CD14-positive monocyte (primary cell): Measurements from ENCODE around the gene HRH4. TPM values are rescaled to one million over a fixed set of nuclear protein-coding genes. Genes with fewer than 3 reads are reported as not detected.

Source experiments
- DNase-seq, 3 donors: peaks; one replicate each; pipeline ENCODE4 v3.0.0-alpha.2; 2011 to 2022
- H2AFZ ChIP-seq: 2 replicates; pipeline ENCODE4 v1.6.0; 2012; ENCODE audit warnings: mild to moderate bottlenecking, low read depth, low read length, inconsistent platforms; ENCODE audit not compliant: insufficient read depth, poor library complexity, severe bottlenecking
- H3K27ac ChIP-seq, 2 donors: 1 replicate in 1 of 2; 2 replicates in 1 of 2; pipeline ENCODE4 v1.5.1; 2012 to 2013; ENCODE audit warnings: low read length in 2 of 2, control low read depth in 1 of 2, inconsistent platforms in 1 of 2, low read depth in 1 of 2, mild to moderate bottlenecking in 1 of 2
- H3K27me3 ChIP-seq, 2 donors: one replicate each; pipeline versions ENCODE4 v1.6.0 to v1.6.1; 2011 to 2013; ENCODE audit warnings: low read length in 2 of 2; ENCODE audit not compliant: control insufficient read depth in 2 of 2, insufficient read depth in 2 of 2
- H3K36me3 ChIP-seq, 2 donors: replicated peaks in 1 of 2; 1 replicate in 1 of 2; 2 replicates in 1 of 2; pipeline versions ENCODE4 v1.5.1 to v1.6.1; 2012 to 2013; ENCODE audit warnings: low read length in 2 of 2, control low read depth in 1 of 2, inconsistent platforms in 1 of 2, mild to moderate bottlenecking in 1 of 2; ENCODE audit not compliant: insufficient read depth in 2 of 2, control insufficient read depth in 1 of 2
- H3K4me1 ChIP-seq, 2 donors: 1 replicate in 1 of 2; 2 replicates in 1 of 2; pipeline versions ENCODE4 v1.5.1 to v1.6.1; 2012 to 2013; ENCODE audit warnings: low read length in 2 of 2, control low read depth in 1 of 2, inconsistent platforms in 1 of 2, mild to moderate bottlenecking in 1 of 2, moderate library complexity in 1 of 2; ENCODE audit not compliant: insufficient read depth in 2 of 2, control insufficient read depth in 1 of 2
- H3K4me2 ChIP-seq: replicated peaks from 2 replicates; pipeline ENCODE3; 2012; ENCODE audit warnings: low read length, moderate library complexity, mild to moderate bottlenecking; ENCODE audit not compliant: poor library complexity, severe bottlenecking; ENCODE audit errors: extremely low read depth
- H3K4me3 ChIP-seq, 3 experiments: fragments of 200-600 bp in 1 of 3; sonication (generic) in 1 of 3; replicated peaks in 1 of 3; 1 replicate in 2 of 3; 2 replicates in 1 of 3; pipeline ENCODE4 v1.5.1; 2011 to 2013; ENCODE audit warnings: low read length in 3 of 3, mild to moderate bottlenecking in 3 of 3, control low read depth in 2 of 3, low read depth in 2 of 3, inconsistent platforms in 1 of 3, moderate library complexity in 1 of 3
- H3K79me2 ChIP-seq: 2 replicates; pipeline ENCODE4 v1.6.0; 2012; ENCODE audit warnings: mild to moderate bottlenecking, control low read depth, inconsistent platforms, low read length, moderate library complexity; ENCODE audit not compliant: insufficient read depth
- H3K9ac ChIP-seq: 2 replicates; pipeline ENCODE4 v1.6.0; 2017; ENCODE audit warnings: low read length, mild to moderate bottlenecking; ENCODE audit not compliant: insufficient read depth, poor library complexity, severe bottlenecking
- H3K9me3 ChIP-seq, 2 donors: replicated peaks in 1 of 2; 1 replicate in 1 of 2; 2 replicates in 1 of 2; pipeline versions ENCODE4 v1.5.1 to v1.6.1; 2012 to 2013; ENCODE audit warnings: low read length in 2 of 2, control low read depth in 1 of 2; ENCODE audit not compliant: control insufficient read depth in 1 of 2, insufficient read depth in 1 of 2
- H4K20me1 ChIP-seq: 2 replicates; pipeline ENCODE4 v1.6.0; 2012; ENCODE audit warnings: mild to moderate bottlenecking, low read length, control low read depth, moderate library complexity; ENCODE audit not compliant: insufficient read depth
- H3K27ac Mint-ChIP-seq, 7 donors: one replicate each; pipeline ENCODE4 v1.8.0; 2020; ENCODE audit warnings: mild to moderate bottlenecking in 7 of 7, mixed read lengths in 7 of 7, moderate library complexity in 6 of 7, inconsistent platforms in 2 of 7
- H3K27me3 Mint-ChIP-seq, 3 donors: one replicate each; pipeline ENCODE4 v1.8.0; 2021 to 2022; ENCODE audit warnings: low read depth in 3 of 3, mild to moderate bottlenecking in 3 of 3, mixed read lengths in 3 of 3, moderate library complexity in 3 of 3, inconsistent platforms in 1 of 3
- H3K36me3 Mint-ChIP-seq, 2 donors: one replicate each; pipeline ENCODE4 v1.8.0; 2020; ENCODE audit warnings: mixed read lengths in 2 of 2, inconsistent platforms in 1 of 2, mild to moderate bottlenecking in 1 of 2
- H3K4me1 Mint-ChIP-seq: one replicate; pipeline ENCODE4 v1.8.0; 2020; ENCODE audit warnings: mild to moderate bottlenecking, mixed read lengths
- H3K4me3 Mint-ChIP-seq, 2 donors: one replicate each; pipeline ENCODE4 v1.8.0; 2020; ENCODE audit warnings: mild to moderate bottlenecking in 2 of 2, mixed read lengths in 2 of 2, moderate library complexity in 1 of 2
- H3K9me3 Mint-ChIP-seq, 7 donors: one replicate each; pipeline ENCODE4 v1.8.0; 2020 to 2022; ENCODE audit warnings: mixed read lengths in 7 of 7, mild to moderate bottlenecking in 6 of 7, moderate library complexity in 6 of 7, inconsistent platforms in 2 of 7
- CTCF ChIP-seq: fragments of 200-600 bp; IDR thresholded peaks from one replicate; pipeline ENCODE4 v1.8.0; 2022; ENCODE audit warnings: antibody characterized with exemption, mild to moderate bottlenecking
- WGBS: methylation state at CpG from one replicate; pipeline ENCODE4 v1.1.5; 2013; ENCODE audit warnings: missing lambda C conversion rate; ENCODE audit not compliant: insufficient coverage; 5-methylcytosine and 5-hydroxymethylcytosine counted together
- intact Hi-C, 2 donors: fragments of 100-400 bp; cut with micrococcal nuclease; formaldehyde crosslinking; loops; one replicate each; pipeline versions ENCODE4 v1.15.0 to v1.15.1; 2023
- polyA plus RNA-seq, 3 donors: library from polyadenylated mRNA; depleted of rRNA in 1 of 3; unstranded in 2 of 3; stranded (reverse) in 1 of 3; fragments of 300-500 nt in 2 of 3; fragments of >200 nt in 1 of 3; fragmentation: Illumina TruSeq in 2 of 3; gene quantifications; 1 replicate in 2 of 3; 2 replicates in 1 of 3; pipeline ENCODE4 v1.2.3, GENCODE V29; 2012 to 2021

HRH4 gene
- polyA plus RNA-seq, 3 donors, result 0.10 TPM; not detected in 2

- peak; percentile 89 for TF ChIP-seq CTCF
- Histone ChIP-seq H3K4me1 (no peaks in the 10 kb centered on the region), H3K27me3 (no peaks in the 10 kb centered on the region), H3K4me2 (no peak overlapping the region), H2AFZ (no peak overlapping the region), H3K27ac (no peak overlapping the region), H3K4me3 (no peak overlapping the region), H3K9ac (no peak overlapping the region), H4K20me1 (no peaks in the 10 kb centered on the region), H3K36me3 (no peaks in the 10 kb centered on the region), H3K9me3 (no peaks in the 10 kb centered on the region), H3K79me2 (no peaks in the 10 kb centered on the region)
- no CpG with 5 or more reads among the region's 7 CpGs for WGBS
- H3K9me3 Mint-ChIP-seq, result peaks cover 0 to 5% (median 0%) of the 10 kb centered on the region in 7 donors
- H3K27ac Mint-ChIP-seq, result no peak overlapping the region
- intact Hi-C loops, result loop anchor here (2.0 to 10.0 kb wide), 5 partner anchors 126 to 314 kb away; no protein-coding TSS in a partner anchor
- peak in 2 of 3 donors; percentile 25 to 46 for DNase-seq
- H3K4me3 Mint-ChIP-seq, result no peak overlapping the region
- H3K27me3 Mint-ChIP-seq, result peaks cover 0 to 6% (median 0%) of the 10 kb centered on the region in 3 donors
- peaks cover 21% of the 10 kb centered on the region for H3K4me1 Mint-ChIP-seq
- no peaks in the 10 kb centered on the region for H3K36me3 Mint-ChIP-seq
Measured at GRCh38 chr18:24488824-24489493, 28.5 kb downstream of the HRH4 start.

GRCh38 chr18:24490539-24490938, 30.1 kb downstream of the HRH4 start:
- H3K4me1 Mint-ChIP-seq, result peaks cover 13% of the 10 kb centered on the region
- TF ChIP-seq CTCF, result no peak

More at GRCh38 chr18:24490539-24490938, 30.1 kb downstream of the HRH4 start:
- H2AFZ ChIP-seq, result no peak overlapping the region
- WGBS, result 59% methylated on average over 4 of the region's 4 CpGs
- Mint-ChIP-seq H3K9me3 (peaks cover 0 to 5% (median 0%) of the 10 kb centered on the region in 7 donors), H3K27ac (no peak overlapping the region), H3K27me3 (peaks cover 0 to 6% (median 0%) of the 10 kb centered on the region in 3 donors), H3K36me3 (no peaks in the 10 kb centered on the region), H3K4me3 (no peak overlapping the region)
- H4K20me1 ChIP-seq, result no peaks in the 10 kb centered on the region
- no peaks in the 10 kb centered on the region for H3K9me3 ChIP-seq
- intact Hi-C loops, result no loop called here
- H3K9ac ChIP-seq, result no peak overlapping the region
- H3K27ac ChIP-seq, result no peak overlapping the region
- H3K4me3 ChIP-seq, result no peak overlapping the region
- no peak overlapping the region for H3K4me2 ChIP-seq
- no peaks in the 10 kb centered on the region for H3K27me3 ChIP-seq
- no peak for DNase-seq
- no peaks in the 10 kb centered on the region for H3K79me2 ChIP-seq
- H3K36me3 ChIP-seq, result no peaks in the 10 kb centered on the region
- H3K4me1 ChIP-seq, result no peaks in the 10 kb centered on the region
